Measurements from ENCODE around the gene OPCML.

OPCML gene

DNA sequence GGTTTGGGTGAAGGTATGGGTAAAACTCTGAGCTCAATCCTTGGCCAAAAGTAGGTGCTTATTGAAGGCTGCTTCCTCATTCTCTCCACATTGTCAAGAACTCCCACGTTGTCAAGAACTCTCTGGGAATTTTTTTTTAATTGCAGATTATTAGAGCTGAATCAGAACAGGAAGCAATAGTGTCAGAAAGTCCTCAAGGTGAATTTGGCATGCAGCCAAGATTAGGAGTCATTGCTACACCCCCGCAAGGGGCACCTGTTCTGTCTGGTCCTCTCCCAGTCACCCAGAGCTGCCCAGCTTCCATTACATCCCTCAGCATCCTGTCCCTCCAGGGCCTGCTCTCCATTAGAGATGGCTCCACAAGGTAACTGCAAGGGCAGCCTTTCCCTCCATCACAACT is 996.5 kb downstream of the OPCML start:
- no peak for DNase-seq (ENCODE audit: low read depth in 1 of 2, low spot score in 1 of 2)
- Histone ChIP-seq H3K27ac (replicated peaks) (no peak overlapping the region), H3K4me3 (replicated peaks; ENCODE audit: insufficient read depth, low read length) (no peak overlapping the region), H3K27me3 (ENCODE audit: insufficient read depth, poor library complexity, severe bottlenecking) (no peaks in the 10 kb centered on the region)
- TF ChIP-seq SPI1 (IDR thresholded peaks at IDR 0.05; ENCODE audit: borderline replicate concordance, low read depth) (no peak), GABPA (IDR thresholded peaks at IDR 0.05; ENCODE audit: low read depth) (no peak), POLR2AphosphoS5 (IDR thresholded peaks at IDR 0.05; ENCODE audit: low read depth) (no peak)
- TF ChIP-seq, protein P1, sequence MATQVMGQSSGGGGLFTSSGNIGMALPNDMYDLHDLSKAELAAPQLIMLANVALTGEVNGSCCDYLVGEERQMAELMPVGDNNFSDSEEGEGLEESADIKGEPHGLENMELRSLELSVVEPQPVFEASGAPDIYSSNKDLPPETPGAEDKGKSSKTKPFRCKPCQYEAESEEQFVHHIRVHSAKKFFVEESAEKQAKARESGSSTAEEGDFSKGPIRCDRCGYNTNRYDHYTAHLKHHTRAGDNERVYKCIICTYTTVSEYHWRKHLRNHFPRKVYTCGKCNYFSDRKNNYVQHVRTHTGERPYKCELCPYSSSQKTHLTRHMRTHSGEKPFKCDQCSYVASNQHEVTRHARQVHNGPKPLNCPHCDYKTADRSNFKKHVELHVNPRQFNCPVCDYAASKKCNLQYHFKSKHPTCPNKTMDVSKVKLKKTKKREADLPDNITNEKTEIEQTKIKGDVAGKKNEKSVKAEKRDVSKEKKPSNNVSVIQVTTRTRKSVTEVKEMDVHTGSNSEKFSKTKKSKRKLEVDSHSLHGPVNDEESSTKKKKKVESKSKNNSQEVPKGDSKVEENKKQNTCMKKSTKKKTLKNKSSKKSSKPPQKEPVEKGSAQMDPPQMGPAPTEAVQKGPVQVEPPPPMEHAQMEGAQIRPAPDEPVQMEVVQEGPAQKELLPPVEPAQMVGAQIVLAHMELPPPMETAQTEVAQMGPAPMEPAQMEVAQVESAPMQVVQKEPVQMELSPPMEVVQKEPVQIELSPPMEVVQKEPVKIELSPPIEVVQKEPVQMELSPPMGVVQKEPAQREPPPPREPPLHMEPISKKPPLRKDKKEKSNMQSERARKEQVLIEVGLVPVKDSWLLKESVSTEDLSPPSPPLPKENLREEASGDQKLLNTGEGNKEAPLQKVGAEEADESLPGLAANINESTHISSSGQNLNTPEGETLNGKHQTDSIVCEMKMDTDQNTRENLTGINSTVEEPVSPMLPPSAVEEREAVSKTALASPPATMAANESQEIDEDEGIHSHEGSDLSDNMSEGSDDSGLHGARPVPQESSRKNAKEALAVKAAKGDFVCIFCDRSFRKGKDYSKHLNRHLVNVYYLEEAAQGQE (IDR thresholded peaks at IDR 0.05; ENCODE audit: insufficient replicate concordance, low read depth) = no peak
- TF ChIP-seq, protein P2, sequence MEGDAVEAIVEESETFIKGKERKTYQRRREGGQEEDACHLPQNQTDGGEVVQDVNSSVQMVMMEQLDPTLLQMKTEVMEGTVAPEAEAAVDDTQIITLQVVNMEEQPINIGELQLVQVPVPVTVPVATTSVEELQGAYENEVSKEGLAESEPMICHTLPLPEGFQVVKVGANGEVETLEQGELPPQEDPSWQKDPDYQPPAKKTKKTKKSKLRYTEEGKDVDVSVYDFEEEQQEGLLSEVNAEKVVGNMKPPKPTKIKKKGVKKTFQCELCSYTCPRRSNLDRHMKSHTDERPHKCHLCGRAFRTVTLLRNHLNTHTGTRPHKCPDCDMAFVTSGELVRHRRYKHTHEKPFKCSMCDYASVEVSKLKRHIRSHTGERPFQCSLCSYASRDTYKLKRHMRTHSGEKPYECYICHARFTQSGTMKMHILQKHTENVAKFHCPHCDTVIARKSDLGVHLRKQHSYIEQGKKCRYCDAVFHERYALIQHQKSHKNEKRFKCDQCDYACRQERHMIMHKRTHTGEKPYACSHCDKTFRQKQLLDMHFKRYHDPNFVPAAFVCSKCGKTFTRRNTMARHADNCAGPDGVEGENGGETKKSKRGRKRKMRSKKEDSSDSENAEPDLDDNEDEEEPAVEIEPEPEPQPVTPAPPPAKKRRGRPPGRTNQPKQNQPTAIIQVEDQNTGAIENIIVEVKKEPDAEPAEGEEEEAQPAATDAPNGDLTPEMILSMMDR (IDR thresholded peaks at IDR 0.05; ENCODE audit: insufficient read depth, low read length) = no peak

DNA sequence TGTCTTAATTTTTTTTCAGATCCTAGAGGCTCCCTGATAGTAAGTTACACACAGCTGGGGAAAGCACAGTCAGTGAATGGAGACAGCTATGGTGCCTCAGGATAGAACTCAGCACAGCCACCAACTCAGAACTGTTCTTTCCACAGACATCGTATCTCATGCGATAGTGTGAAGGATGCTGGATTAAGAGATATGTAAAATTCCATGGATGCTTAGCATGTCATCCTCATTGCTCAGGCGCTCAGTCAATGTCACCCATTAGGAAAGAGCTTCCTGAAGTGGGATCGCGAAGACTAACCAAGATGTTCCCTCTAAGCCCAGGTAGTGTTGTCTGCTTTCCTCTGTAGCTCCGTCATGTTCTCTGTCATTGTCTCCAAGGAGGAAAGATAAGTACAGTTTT is 1000.4 kb downstream of the OPCML start:
- DNase-seq (ENCODE audit: low read depth in 1 of 2, low spot score in 1 of 2) = no peak
- Histone ChIP-seq H3K27ac (replicated peaks) (no peak overlapping the region), H3K4me3 (replicated peaks; ENCODE audit: insufficient read depth, low read length) (no peak overlapping the region), H3K27me3 (ENCODE audit: insufficient read depth, poor library complexity, severe bottlenecking) (no peaks in the 10 kb centered on the region)
- TF ChIP-seq, protein P1 (IDR thresholded peaks at IDR 0.05; ENCODE audit: insufficient replicate concordance, low read depth) = no peak
- TF ChIP-seq GABPA (IDR thresholded peaks at IDR 0.05; ENCODE audit: low read depth) (no peak), SPI1 (IDR thresholded peaks at IDR 0.05; ENCODE audit: borderline replicate concordance, low read depth) (no peak), POLR2AphosphoS5 (IDR thresholded peaks at IDR 0.05; ENCODE audit: low read depth) (no peak)
- TF ChIP-seq, protein P2 (IDR thresholded peaks at IDR 0.05; ENCODE audit: insufficient read depth, low read length) = no peak

DNA sequence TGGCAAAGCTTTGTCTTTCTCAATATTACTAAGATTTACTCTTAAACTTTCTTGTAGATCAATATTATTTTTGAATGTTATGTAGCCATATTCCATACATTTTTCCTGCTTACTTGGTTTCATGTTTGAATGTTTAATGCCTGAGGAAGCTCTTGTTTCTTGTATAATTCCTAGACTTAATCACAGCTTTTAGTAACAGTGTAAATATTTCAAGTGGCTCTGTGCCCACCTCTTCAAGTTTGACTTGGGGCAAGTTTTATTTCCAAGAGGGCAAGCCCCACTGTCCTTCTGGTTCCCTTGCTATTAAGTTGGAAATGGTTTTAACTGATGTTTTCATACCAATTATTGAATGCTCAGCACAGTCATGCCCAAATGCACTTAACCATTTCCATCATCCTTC is 1004.1 kb downstream of the OPCML start:
- no peak overlapping the region for H3K27ac ChIP-seq (replicated peaks)
- no peak for TF ChIP-seq GABPA (IDR thresholded peaks at IDR 0.05; ENCODE audit: low read depth)
- no peak for TF ChIP-seq POLR2AphosphoS5 (IDR thresholded peaks at IDR 0.05; ENCODE audit: low read depth)
- TF ChIP-seq SPI1 (IDR thresholded peaks at IDR 0.05; ENCODE audit: borderline replicate concordance, low read depth) = no peak
- TF ChIP-seq, protein P1 (IDR thresholded peaks at IDR 0.05; ENCODE audit: insufficient replicate concordance, low read depth) = no peak
- TF ChIP-seq, protein P2 (IDR thresholded peaks at IDR 0.05; ENCODE audit: insufficient read depth, low read length) = no peak
- H3K27me3 ChIP-seq (ENCODE audit: insufficient read depth, poor library complexity, severe bottlenecking) = no peaks in the 10 kb centered on the region
- DNase-seq (ENCODE audit: low read depth in 1 of 2, low spot score in 1 of 2) = no peak
- no peak overlapping the region for H3K4me3 ChIP-seq (replicated peaks; ENCODE audit: insufficient read depth, low read length)

All from HL-60 (cell line).